ENCODE data around the gene DHCR24. TPM values are rescaled to one million over a fixed set of nuclear protein-coding genes. Genes with fewer than 3 reads are reported as not detected.

Gene DHCR24
- total and polyA plus RNA-seq, 2 of the 13 experiments (the other 11 are each of a cell fraction or from before 2014, with no cell fraction given) = 374 to 448 TPM

- no peak for TF ChIP-seq ZHX2 (IDR thresholded peaks at IDR 0.05; ENCODE audit: low read depth)
- no peak for TF ChIP-seq ZHX2 (CRISPR knock-in tag; IDR thresholded peaks at IDR 0.05; ENCODE audit: borderline replicate concordance)
- no peak for TF ChIP-seq PAX8 (CRISPR knock-in tag; IDR thresholded peaks at IDR 0.05; ENCODE audit: borderline replicate concordance)
- no peak for TF ChIP-seq RXRA (CRISPR knock-in tag; IDR thresholded peaks at IDR 0.05)
- TF ChIP-seq GABPA (IDR thresholded peaks at IDR 0.05; ENCODE audit: low read depth, low read length) = no peak
- TF ChIP-seq GABPA (CRISPR knock-in tag; IDR thresholded peaks at IDR 0.05; ENCODE audit: low read depth) = no peak
- no peak for TF ChIP-seq MXD1 (CRISPR knock-in tag; IDR thresholded peaks at IDR 0.05)
- TF ChIP-seq TRAFD1 (CRISPR knock-in tag; IDR thresholded peaks at IDR 0.05; ENCODE audit: borderline replicate concordance) = no peak
- no peak for TF ChIP-seq HINFP (CRISPR knock-in tag; IDR thresholded peaks at IDR 0.05; ENCODE audit: low read depth)
- no peak for TF ChIP-seq PREB (CRISPR knock-in tag; IDR thresholded peaks at IDR 0.05)
- no peak; the same call in 1 of the 2 replicates for TF ChIP-seq CHD4 (IDR thresholded peaks at IDR 0.05; ENCODE audit: borderline replicate concordance, low read length)
- no peak for TF ChIP-seq PRMT3 (CRISPR knock-in tag; IDR thresholded peaks at IDR 0.05; ENCODE audit: borderline replicate concordance, low read depth)
- no peak for TF ChIP-seq ZNF790 (CRISPR knock-in tag; IDR thresholded peaks at IDR 0.05; ENCODE audit: borderline replicate concordance)
- TF ChIP-seq ZNF138 (CRISPR knock-in tag; IDR thresholded peaks at IDR 0.05; ENCODE audit: low read depth) = 0 out of 2 replicates have a peak, but pooled peaks have one; percentile 25
- 0 out of 2 replicates have a peak, but pooled peaks have one; percentile 24 for TF ChIP-seq ISL2 (CRISPR knock-in tag; IDR thresholded peaks at IDR 0.05)
- TF ChIP-seq GLMP (CRISPR knock-in tag; IDR thresholded peaks at IDR 0.05; ENCODE audit: borderline replicate concordance) = no peak
- TF ChIP-seq CBX1 (IDR thresholded peaks at IDR 0.05; ENCODE audit: low read depth) = no peak
Measured at GRCh38 chr1:54864460-54865208, 22.4 kb downstream of the DHCR24 start (continued).

Measured in HepG2 (cell line).